DMS 273 (cell line): Measurements from ENCODE around the gene SULT1C2.

Source experiments
- DNase-seq: peaks from one replicate; lab custom pipeline; 2025; ENCODE audit not compliant: unreplicated experiment; lab: John Stamatoyannopoulos, UW

Gene SULT1C2

DNA sequence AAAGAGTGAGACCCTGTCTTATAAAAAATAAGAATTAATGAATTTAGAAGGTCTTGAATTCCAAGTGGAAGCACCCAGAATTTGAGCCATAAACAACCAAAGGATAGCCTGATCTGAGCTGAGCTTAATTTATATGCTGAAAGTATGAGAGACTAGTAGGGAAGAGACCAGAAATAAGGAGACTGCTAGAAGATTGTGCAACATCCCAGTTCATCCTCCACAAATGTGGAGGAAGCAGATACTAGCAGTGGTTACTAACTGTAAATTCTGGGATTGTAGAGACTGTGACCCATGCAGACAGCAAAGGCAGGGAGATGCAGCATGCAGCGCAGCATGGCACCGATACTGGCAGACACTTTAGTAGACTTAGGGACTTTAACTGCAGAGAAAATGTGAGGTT is 1.5 kb upstream of the SULT1C2 start:
- no peak for DNase-seq

GRCh38 chr2:108293850-108294249 is 5.2 kb downstream of the SULT1C2 start:
- DNase-seq: no peak

GRCh38 chr2:108297436-108298141 is 8.9 kb downstream of the SULT1C2 start:
- DNase-seq: no peak

- DNase-seq: no peak
These were observed 12.9 kb downstream of the SULT1C2 start for GRCh38 chr2:108301558-108301957.

- DNase-seq: no peak
These were observed 16.3 kb downstream of the SULT1C2 start for GRCh38 chr2:108304975-108305374.

GRCh38 chr2:108305901-108306300 is 17.2 kb downstream of the SULT1C2 start:
- DNase-seq: no peak

DNA sequence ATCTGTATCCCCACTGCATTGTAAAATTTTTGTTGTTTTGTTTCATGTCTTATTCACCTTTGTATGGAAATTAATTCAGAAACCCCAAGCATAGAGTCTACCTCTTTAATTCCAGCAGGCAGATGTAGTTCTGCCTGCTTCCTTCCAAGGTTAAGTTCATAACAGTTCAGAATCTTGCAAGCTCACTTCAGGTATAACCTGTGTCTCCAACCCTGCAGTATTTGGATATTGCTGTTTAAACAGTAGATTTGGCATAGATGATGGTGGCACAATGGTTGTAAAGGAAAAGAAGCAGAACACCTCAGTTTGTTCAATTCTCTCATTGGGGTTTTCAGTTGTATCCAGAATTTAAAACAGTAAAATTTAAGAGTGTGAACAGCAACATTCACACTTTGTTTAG is 21.2 kb downstream of the SULT1C2 start:
- DNase-seq: no peak

DNA sequence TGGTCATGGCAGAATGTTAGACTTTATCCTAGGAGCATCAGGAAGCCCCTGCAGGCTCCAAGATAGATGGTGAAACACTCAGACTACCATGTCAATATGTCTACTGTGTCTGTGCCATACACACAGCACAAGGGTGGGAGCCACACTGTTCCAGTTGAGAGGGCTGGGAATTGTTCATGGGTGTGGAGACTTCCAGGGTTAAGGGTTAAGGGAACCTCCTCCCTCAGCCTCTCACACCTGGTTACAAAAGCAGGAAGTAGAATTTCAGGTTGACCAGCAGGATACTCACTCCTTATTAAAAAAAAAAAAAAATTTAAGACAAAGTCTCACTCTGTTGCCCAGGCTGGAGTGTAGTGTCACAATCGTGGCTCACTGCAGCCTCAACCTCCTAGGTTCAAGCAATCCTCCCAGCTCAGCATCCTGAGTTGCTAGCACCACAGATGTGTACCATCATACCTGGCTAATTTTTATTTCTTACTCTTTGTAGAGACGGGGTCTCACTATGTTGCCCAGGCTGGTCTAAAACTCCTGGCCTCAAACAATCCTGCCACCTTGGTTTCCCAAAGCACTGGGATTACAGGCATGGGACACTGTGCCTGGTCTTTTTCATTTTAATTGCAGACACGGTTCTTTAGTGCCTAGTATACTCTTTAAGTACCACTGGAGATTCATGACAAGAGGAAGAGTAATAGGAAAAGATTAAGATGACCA is 26.0 kb downstream of the SULT1C2 start:
- no peak for DNase-seq

DNA sequence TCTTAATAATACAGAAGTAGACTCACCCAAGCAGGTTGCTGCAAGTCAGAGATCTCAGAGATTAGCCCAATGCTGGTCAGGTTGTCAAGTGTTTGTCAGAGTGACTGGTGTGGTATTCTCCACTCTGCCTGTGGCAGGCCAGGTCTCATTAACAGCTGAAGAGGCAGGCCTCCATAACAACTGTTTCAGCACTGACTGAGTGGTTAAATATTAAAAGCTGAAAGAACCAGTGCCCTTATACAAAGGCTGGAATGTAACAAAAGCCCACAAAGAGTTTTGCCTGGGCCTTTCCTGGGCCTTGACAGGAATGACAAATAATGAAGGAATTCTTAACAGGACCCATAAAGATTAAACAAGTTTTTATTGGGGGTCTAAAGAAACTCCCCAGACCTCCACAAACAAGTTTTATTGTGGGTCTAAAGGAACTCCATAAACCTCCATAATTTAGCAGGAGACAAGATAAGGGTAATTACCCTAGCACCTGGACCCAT is 26.8 kb downstream of the SULT1C2 start:
- no peak for DNase-seq

DNA sequence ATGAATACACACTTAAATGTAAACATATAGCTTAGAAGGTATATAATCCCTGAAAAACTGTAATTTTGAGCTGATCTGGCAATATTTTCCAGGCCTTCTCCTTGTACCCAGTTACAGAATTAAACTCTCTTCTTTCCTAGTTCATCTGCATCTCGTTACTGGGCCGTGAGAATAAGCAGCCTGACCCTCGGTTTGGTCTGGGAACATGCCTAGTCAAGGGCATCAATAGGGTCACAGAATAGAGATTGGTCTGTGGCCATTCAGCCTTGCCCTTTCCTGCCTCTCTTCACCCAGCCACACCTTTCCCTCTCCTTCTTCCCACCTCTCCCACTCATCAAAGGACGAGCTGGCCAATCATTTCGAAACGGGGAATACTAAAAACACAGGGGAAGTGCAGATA is 27.3 kb downstream of the SULT1C2 start:
- DNase-seq: no peak

GRCh38 chr2:108316461-108317258 is 28.0 kb downstream of the SULT1C2 start:
- no peak for DNase-seq

- no peak for DNase-seq
These were observed 31.7 kb downstream of the SULT1C2 start for GRCh38 chr2:108320326-108320922.

- DNase-seq: no peak
These were observed 34.9 kb downstream of the SULT1C2 start for GRCh38 chr2:108323619-108324018.

DNA sequence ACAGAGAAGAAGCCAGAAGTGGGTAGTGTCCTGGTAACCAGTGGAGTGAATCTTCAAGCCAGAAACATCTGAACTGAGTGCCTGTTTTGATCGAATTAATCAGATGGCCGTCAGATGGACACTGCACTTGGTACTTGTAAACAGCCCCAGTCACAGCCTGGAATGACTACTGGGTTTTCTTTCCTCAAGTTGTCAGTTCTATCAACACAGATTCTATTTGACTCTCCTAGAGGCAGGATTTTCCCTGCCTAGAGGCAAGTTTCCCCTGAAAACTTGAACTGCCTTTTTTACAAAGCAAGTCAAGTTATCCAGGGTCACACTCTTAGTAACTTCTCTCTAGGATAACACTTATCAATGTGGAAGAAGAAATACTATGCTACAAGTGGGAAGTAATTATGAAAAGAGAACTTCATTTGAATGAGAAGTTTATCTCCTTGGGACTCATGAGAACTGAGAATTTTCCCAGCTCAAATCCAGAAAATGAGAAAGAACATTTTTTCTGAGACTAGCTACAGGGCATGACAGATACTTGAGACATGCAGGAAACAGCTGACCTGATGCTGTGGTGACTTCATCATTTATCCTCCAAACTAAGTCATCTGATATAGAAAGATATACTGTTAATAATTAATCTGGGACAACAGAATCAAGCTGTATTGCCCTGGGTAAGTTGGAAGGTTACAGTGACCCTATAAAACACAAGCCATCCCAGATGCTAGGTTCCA is 36.0 kb downstream of the SULT1C2 start:
- DNase-seq: no peak

DNA sequence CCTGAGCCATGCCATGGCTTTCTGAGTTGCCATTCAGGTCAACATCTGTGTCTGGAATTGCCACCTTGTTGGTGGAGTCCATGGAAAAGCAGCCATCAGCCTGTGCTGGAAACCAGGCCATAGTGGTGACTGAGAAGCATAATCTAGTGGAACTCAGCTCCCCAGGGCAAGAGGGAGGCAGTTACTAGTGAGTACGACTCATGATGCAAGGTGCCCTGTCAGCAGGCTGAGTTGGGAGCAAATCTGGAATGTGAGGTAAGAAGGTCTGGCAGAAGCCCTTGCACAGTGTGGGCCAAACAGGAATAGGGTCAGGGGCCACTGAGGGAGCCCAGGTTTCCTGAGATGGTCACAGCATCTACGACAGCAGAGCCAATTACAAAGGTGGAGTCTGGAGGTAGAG is 37.1 kb downstream of the SULT1C2 start:
- no peak for DNase-seq

- DNase-seq: no peak
These were observed 41.1 kb downstream of the SULT1C2 start for GRCh38 chr2:108329771-108330170.

GRCh38 chr2:108330979-108331378 is 42.3 kb downstream of the SULT1C2 start:
- DNase-seq: no peak

DNA sequence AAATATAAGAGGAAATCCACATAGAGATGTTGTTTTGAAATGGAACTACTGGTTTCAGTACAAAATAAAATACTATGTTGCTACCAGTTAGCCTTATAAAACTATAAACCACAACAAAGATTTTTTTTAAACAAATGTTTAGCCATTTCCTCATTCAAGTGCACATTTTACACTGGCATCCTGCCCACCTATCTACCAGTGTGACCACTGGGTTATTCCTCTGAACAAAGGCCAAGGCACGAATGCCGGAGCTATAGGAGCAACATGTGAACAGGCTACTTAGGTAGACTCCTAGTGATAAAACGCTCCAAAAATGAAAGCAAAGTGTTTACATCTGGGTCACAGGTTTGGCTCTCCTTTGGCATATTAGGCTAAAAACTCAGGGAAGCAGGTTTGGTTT is 57.3 kb downstream of the SULT1C2 start:
- DNase-seq: no peak

- DNase-seq: no peak
These were observed 58.1 kb downstream of the SULT1C2 start for GRCh38 chr2:108346827-108347226.

DNA sequence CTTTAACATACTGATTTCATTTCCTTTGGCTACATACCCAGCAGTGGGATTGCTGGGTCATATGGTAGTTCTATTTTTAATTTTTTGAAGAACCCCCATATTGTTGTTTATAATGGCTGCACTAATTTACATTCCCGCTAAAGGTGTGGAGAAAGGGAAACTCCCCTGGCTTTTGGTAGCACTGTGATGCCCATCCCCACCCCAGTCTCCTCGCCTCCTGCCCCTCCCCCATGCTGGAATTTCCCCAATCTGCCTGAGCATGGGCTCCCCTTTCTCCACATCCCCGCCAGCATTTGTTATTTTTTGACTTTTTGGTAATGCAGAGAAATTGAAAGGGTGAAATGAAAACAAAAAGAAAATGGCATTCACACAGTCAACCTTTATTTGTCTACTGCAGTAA is 59.1 kb downstream of the SULT1C2 start:
- no peak for DNase-seq
